Large intestine (tissue), 3 donors: ENCODE results near the gene ASTN2. TPM values are rescaled to one million over a fixed set of nuclear protein-coding genes. Genes with fewer than 3 reads are reported as not detected.

Experiments used
- DNase-seq, 2 donors: peaks; one replicate each; pipeline versions ENCODE4 v3.0.0 to v3.0.0-alpha.2; 2013
- H3K27ac ChIP-seq: one replicate; pipeline ENCODE4 v1.5.1; 2013; ENCODE audit warnings: low read length
- H3K27me3 ChIP-seq: 2 replicates; pipeline ENCODE4 v1.6.1; 2013; ENCODE audit warnings: low read length; ENCODE audit not compliant: control insufficient read depth, insufficient read depth
- H3K36me3 ChIP-seq: 2 replicates; pipeline ENCODE4 v1.6.1; 2013; ENCODE audit warnings: low read length; ENCODE audit not compliant: control insufficient read depth, insufficient read depth
- H3K4me1 ChIP-seq: one replicate; pipeline ENCODE4 v1.6.1; 2013; ENCODE audit warnings: low read length; ENCODE audit not compliant: control insufficient read depth, insufficient read depth
- H3K4me3 ChIP-seq: one replicate; pipeline ENCODE4 v1.5.1; 2013; ENCODE audit warnings: low read length
- H3K9me3 ChIP-seq: one replicate; pipeline ENCODE4 v1.6.1; 2013; ENCODE audit warnings: mild to moderate bottlenecking, low read depth, low read length, moderate library complexity; ENCODE audit not compliant: control insufficient read depth
- WGBS: methylation state at CpG from one replicate; pipeline ENCODE4 v1.1.5; 2013; ENCODE audit warnings: low lambda C conversion rate; ENCODE audit not compliant: insufficient coverage; 5-methylcytosine and 5-hydroxymethylcytosine counted together
- polyA plus RNA-seq: library from polyadenylated mRNA; unstranded; fragments of 120-200 nt; gene quantifications from one replicate; pipeline ENCODE4 v1.2.1, GENCODE V29; 2013

Gene ASTN2
- polyA plus RNA-seq, 1 donor: 11.4 TPM

DNA sequence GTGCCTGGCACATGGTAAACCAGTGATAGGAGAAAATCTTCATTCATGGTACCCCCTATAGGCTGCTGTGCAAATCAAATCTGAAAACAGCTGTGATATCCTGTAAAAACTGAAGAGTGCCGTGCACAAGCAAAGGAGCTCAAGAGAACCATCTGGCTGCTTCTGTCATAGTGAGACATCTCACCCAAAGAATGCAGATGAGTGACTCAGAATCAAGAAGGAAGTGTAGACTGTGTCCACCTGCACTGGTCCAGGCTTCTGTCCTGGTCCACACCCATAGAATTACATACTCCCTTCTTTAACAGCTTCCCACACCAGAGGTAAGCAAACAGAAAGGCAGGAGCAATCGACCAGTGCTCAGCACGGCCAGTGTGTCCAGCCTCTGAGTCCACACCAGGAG is 195.9 kb downstream of the ASTN2 start:
- H3K36me3 ChIP-seq: no peaks in the 10 kb centered on the region
- no CpG with 5 or more reads among the region's 3 CpGs for WGBS
- no peaks in the 10 kb centered on the region for H3K4me1 ChIP-seq
- no peaks in the 10 kb centered on the region for H3K27me3 ChIP-seq
- H3K4me3 ChIP-seq: no peak overlapping the region
- no peak for DNase-seq
- H3K9me3 ChIP-seq: no peaks in the 10 kb centered on the region
- no peak overlapping the region for H3K27ac ChIP-seq

GRCh38 chr9:117214416-117214815 is 200.4 kb downstream of the ASTN2 start:
- no CpG with 5 or more reads among the region's 23 CpGs for WGBS

DNA sequence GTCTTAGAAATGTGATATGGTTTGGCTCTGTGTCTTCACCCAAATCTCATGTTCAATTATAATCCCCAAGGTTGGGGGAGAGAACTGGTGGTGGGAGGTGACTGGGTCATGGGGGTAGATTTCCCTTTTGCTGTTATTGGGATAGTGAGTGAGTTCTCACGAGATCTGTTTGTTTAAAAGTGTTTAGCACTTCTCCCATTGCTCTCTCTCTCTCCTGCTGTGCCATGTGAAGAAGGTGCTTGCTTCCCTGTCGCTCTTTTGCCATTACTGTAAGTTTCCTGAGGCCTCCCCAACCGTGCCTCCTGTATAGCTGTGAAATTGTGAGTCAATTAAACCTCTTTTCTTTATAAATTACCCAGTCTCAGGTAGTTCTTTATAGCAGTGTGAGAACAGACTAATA is 203.6 kb downstream of the ASTN2 start:
- H3K27me3 ChIP-seq: no peaks in the 10 kb centered on the region
- H3K9me3 ChIP-seq: peaks cover 4% of the 10 kb centered on the region
- no peak overlapping the region for H3K27ac ChIP-seq
- no peak for DNase-seq
- no peak overlapping the region for H3K4me3 ChIP-seq
- H3K4me1 ChIP-seq: no peaks in the 10 kb centered on the region
- no peaks in the 10 kb centered on the region for H3K36me3 ChIP-seq
- no CpG with 5 or more reads among the region's 3 CpGs for WGBS

More at GRCh38 chr9:117214416-117214815, 200.4 kb downstream of the ASTN2 start:
- H3K4me1 ChIP-seq: no peaks in the 10 kb centered on the region
- H3K36me3 ChIP-seq: no peaks in the 10 kb centered on the region
- no peak overlapping the region for H3K27ac ChIP-seq
- no peaks in the 10 kb centered on the region for H3K27me3 ChIP-seq
- H3K9me3 ChIP-seq: no peaks in the 10 kb centered on the region
- DNase-seq: no peak
- H3K4me3 ChIP-seq: no peak overlapping the region

- peaks cover 4% of the 10 kb centered on the region for H3K9me3 ChIP-seq
- no peaks in the 10 kb centered on the region for H3K36me3 ChIP-seq
- no CpG with 5 or more reads among the region's 4 CpGs for WGBS
- no peaks in the 10 kb centered on the region for H3K27me3 ChIP-seq
- H3K4me3 ChIP-seq: no peak overlapping the region
- DNase-seq: no peak
- no peak overlapping the region for H3K27ac ChIP-seq
- no peaks in the 10 kb centered on the region for H3K4me1 ChIP-seq
These were observed 209.1 kb downstream of the ASTN2 start for GRCh38 chr9:117205806-117206205.

GRCh38 chr9:117204971-117205370 is 209.9 kb downstream of the ASTN2 start:
- no CpG with 5 or more reads among the region's 1 CpG for WGBS
- H3K4me3 ChIP-seq: no peak overlapping the region
- peaks cover 4% of the 10 kb centered on the region for H3K9me3 ChIP-seq
- no peaks in the 10 kb centered on the region for H3K36me3 ChIP-seq
- H3K4me1 ChIP-seq: no peaks in the 10 kb centered on the region
- DNase-seq: no peak
- H3K27ac ChIP-seq: no peak overlapping the region
- no peaks in the 10 kb centered on the region for H3K27me3 ChIP-seq

DNA sequence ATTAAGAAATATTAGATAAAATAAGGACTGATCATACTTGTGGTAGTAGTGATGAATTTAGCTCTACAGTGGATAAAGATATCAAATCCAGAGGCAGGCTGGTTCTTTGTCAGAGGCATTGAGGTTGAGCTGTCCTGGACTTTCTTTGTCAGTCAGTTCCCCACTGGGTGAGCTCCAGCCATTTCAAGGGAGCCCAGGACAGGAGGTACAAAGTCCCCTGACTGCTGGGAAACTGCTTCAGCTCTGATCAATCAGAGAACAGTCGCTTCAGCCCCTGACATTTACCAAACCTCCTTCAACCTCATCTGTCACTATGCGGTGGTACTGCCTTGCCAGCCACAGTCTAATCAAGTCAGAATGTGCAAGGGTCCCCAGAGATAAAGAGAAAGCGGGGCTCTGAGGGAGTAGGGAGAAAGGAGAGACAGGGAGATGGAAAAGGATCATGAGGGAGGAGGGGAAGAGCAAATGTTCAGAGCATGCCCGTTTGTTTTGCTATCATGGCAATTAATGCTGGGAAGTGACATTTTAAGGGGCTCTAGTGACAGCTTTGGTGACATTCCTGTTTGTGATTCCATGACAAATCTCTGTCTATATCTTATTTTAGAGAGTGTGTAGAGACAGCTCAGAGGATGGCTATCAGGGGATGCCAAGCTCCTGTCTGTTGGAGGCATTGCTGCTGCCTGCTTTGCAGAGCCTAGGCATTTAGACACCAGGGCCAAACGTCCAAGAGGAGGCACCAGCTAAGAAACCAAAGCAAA is 223.2 kb downstream of the ASTN2 start:
- Histone ChIP-seq H3K27ac (no peak overlapping the region), H3K9me3 (no peaks in the 10 kb centered on the region), H3K4me3 (no peak overlapping the region), H3K36me3 (no peaks in the 10 kb centered on the region), H3K4me1 (no peaks in the 10 kb centered on the region), H3K27me3 (no peaks in the 10 kb centered on the region)
- WGBS: 20% methylated on average over 1 of the region's 5 CpGs
- no peak for DNase-seq

GRCh38 chr9:117189121-117189520 is 225.7 kb downstream of the ASTN2 start:
- Histone ChIP-seq H3K4me1 (no peaks in the 10 kb centered on the region), H3K27ac (no peak overlapping the region), H3K9me3 (no peaks in the 10 kb centered on the region), H3K4me3 (no peak overlapping the region), H3K27me3 (no peaks in the 10 kb centered on the region), H3K36me3 (no peaks in the 10 kb centered on the region)
- WGBS: 100% methylated on average over 2 of the region's 3 CpGs
- DNase-seq: no peak

DNA sequence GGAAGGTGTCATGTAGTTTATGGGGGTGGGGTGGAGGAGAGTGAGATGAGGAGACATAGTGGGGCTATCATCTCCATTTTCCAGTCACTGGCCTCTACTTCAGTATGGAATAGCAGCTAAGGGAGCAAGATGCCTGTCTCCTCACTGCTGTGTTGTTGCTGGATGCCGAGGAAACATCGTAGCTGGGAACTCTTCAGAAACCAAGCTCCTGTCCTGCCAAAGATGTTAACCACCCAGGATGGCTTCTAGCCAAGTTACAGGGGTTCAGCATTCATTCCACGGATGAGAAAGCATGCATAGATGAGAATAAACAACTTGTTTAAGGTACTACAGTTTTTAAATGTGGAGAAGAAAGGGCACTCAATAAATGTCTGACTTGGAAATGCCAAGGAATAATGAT is 226.5 kb downstream of the ASTN2 start:
- WGBS: no CpG with 5 or more reads among the region's 3 CpGs

DNA sequence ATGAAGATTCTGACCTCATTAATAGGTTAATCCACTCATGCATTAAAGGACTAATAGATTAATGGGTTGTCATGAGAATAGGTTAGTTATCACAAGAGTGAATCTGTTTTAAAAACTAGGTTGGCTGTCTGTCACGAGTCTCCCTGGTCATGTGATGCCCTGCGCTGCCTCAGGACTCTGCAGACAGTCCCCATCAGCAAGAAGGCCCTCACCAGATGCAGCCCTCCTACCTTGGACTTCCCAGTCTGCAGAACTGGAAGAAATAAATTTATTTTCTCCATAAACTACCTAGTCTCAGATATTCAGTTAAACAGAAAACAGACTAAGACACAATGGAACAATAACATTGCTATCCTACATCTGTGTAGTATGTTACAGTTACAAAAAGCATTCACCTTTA is 227.4 kb downstream of the ASTN2 start:
- Histone ChIP-seq H3K9me3 (no peaks in the 10 kb centered on the region), H3K27me3 (no peaks in the 10 kb centered on the region), H3K4me1 (no peaks in the 10 kb centered on the region), H3K27ac (no peak overlapping the region), H3K36me3 (no peaks in the 10 kb centered on the region), H3K4me3 (no peak overlapping the region)
- WGBS: no CpG with 5 or more reads among the region's 2 CpGs
- DNase-seq: no peak

More for the DNA sequence above, 226.5 kb downstream of the ASTN2 start:
- no peaks in the 10 kb centered on the region for H3K36me3 ChIP-seq
- no peaks in the 10 kb centered on the region for H3K4me1 ChIP-seq
- H3K9me3 ChIP-seq: no peaks in the 10 kb centered on the region
- H3K27me3 ChIP-seq: no peaks in the 10 kb centered on the region
- DNase-seq: no peak
- H3K27ac ChIP-seq: no peak overlapping the region
- H3K4me3 ChIP-seq: no peak overlapping the region

DNA sequence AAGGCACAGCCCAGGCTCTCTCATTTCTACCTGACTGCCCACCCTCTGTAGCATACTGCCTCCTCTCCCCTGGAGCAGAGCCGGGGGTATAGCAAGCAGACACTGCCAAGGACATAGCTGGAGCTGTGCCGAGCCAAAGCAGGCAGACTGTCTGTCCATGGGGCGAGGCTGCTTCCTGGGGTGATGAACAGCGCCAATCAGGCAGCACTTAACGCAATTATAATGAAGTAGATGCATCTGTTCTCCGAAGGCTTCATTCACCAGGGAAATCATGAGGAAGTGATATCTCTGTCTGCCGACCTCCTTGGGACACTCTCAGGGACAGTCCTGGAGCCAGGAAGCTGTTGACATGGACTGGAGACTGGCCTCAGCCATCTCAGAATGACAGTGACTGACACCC is 230.7 kb downstream of the ASTN2 start:
- Histone ChIP-seq H3K4me1 (no peaks in the 10 kb centered on the region), H3K36me3 (no peaks in the 10 kb centered on the region), H3K9me3 (no peaks in the 10 kb centered on the region), H3K4me3 (no peak overlapping the region), H3K27me3 (no peaks in the 10 kb centered on the region), H3K27ac (no peak overlapping the region)
- no CpG with 5 or more reads among the region's 7 CpGs for WGBS
- DNase-seq: peak in 1 of 2 donors; percentile 10

DNA sequence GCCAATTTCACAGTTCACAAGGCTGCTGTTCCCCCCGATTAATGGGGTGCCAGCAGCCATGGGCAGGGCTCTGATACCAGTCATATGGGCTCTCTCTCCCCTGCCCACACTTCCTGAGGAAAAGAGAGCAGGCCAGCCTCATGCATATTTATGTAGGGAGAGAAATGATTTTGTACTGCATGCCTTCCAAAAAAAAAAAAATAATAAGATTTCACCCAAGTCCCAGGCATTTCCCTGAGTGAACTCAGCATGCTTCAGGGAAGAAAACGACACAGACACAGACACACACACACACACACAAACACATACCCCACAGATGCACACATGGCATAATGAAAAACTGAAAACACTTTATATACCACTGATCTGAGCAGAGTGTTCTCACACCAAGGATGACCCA is 232.8 kb downstream of the ASTN2 start:
- Histone ChIP-seq H3K27me3 (no peaks in the 10 kb centered on the region), H3K27ac (no peak overlapping the region), H3K4me3 (no peak overlapping the region), H3K9me3 (no peaks in the 10 kb centered on the region), H3K4me1 (no peaks in the 10 kb centered on the region), H3K36me3 (no peaks in the 10 kb centered on the region)
- DNase-seq: no peak
- WGBS: no CpG with 5 or more reads among the region's 2 CpGs
